Activated naive CD4-positive, alpha-beta T cell treated with anti-CD3 and anti-CD28 coated beads, Interleukin-2, amount 10 ng/mL, durations not matched to agents 7 days and 5 days (primary cell): Measurements from ENCODE around the gene FGF12.
"Not testable (repeated sequence)": the region's sequence is repeated elsewhere in the genome, so short reads cannot be mapped to it uniquely, and the experiment has no call there.

ENCODE experiments used
- CTCF ChIA-PET: fragments of 350-600 bp; sonication (Branson Sonifier 250); formaldehyde crosslinking; loops from one replicate; lab custom pipeline; 2021; ENCODE audit warnings: antibody characterized with exemption; lab: Charles Lee
- DNase-seq: peaks from one replicate; pipeline ENCODE4 v3.0.0-alpha.2; 2020
- H3K27ac Mint-ChIP-seq: one replicate; pipeline ENCODE4 v1.8.0; 2021; ENCODE audit warnings: mild to moderate bottlenecking, moderate library complexity, mixed read lengths
- H3K27me3 Mint-ChIP-seq: one replicate; pipeline ENCODE4 v1.8.0; 2021; ENCODE audit warnings: mild to moderate bottlenecking, mixed read lengths
- H3K36me3 Mint-ChIP-seq: one replicate; pipeline ENCODE4 v1.8.0; 2021; ENCODE audit warnings: mixed read lengths
- H3K4me1 Mint-ChIP-seq: one replicate; pipeline ENCODE4 v1.8.0; 2021; ENCODE audit warnings: mixed read lengths
- H3K4me3 Mint-ChIP-seq: one replicate; pipeline ENCODE4 v1.8.0; 2021; ENCODE audit warnings: mild to moderate bottlenecking, moderate library complexity, mixed read lengths
- H3K9me3 Mint-ChIP-seq: one replicate; pipeline ENCODE4 v1.8.0; 2021; ENCODE audit warnings: mixed read lengths

The FGF12 gene

DNA sequence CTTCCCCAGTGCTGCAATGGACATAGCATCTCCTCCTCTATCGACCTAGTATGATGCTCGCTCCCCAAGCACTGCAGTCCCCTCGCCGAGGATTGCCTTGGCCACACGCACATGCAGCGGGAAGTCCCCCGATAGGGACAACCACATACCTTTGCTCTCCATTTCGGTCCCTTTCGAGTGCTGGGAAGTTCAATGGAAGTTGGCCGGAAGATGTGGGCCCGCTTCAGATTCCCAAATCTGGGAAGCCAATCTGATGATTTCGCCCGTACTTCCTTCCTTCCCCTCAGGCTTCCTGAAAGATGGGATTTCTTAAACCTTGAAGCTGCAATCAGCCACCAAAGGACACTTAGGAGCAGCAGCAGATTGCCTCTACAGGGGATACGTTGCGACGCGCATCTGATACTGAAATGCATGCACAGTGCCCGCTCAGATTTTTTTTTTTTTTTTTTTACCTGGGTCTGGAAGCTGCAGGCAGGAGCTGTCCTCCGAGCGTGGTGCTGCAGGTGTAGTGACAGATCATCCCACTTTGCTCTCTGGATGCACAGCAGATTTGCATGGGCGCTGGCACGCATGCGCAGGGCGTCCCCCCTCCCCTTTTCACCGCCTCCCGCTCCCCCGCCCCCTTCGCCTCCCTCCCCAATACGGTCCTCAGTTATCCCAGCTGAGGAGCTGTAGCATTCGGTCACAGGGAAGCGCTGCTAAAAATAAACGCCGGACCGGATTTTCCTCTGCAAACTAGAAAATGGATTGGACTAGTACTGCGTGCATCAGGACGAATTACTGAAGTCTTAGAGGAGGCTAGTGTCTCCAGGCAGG lies at the start of gene FGF12:
FGF12 (minus strand) TSS at position 510 of the 816 bp plus-strand sequence.
- peaks cover 15% of the 10 kb centered on the region for H3K27me3 Mint-ChIP-seq
- no peaks in the 10 kb centered on the region for H3K4me1 Mint-ChIP-seq
- H3K27ac Mint-ChIP-seq = no peak within 1 kb of the TSS
- CTCF ChIA-PET = no interaction called here
- no peak within 1 kb of the TSS for H3K4me3 Mint-ChIP-seq
- no peaks in the 10 kb centered on the region for H3K9me3 Mint-ChIP-seq
- DNase-seq = peak; percentile 26
- no peaks in the 10 kb centered on the region for H3K36me3 Mint-ChIP-seq

DNA sequence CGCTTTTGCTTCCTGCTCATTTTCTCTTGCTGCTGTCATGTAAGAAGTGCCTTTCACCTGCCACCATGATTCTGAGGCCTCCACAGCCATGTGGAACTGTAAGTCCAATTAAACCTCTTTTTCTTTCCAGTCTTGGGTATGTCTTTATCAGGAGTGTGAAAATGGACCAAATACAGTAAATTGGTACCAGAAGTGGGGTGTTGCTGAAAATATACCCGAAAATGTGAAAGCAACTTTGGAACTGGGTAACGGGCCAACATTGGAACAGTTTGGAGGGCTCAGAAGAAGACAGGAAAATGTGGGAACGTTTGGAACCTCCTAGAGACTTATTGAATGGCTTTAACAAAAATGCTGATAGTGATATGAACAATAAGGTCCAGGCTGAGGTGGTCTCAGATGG lies 47.0 kb upstream of the FGF12 start:
- H3K9me3 Mint-ChIP-seq, H3K27ac Mint-ChIP-seq, H3K36me3 Mint-ChIP-seq, H3K27me3 Mint-ChIP-seq, H3K4me3 Mint-ChIP-seq, DNase-seq, CTCF ChIA-PET, H3K4me1 Mint-ChIP-seq: not testable (repeated sequence)

DNA sequence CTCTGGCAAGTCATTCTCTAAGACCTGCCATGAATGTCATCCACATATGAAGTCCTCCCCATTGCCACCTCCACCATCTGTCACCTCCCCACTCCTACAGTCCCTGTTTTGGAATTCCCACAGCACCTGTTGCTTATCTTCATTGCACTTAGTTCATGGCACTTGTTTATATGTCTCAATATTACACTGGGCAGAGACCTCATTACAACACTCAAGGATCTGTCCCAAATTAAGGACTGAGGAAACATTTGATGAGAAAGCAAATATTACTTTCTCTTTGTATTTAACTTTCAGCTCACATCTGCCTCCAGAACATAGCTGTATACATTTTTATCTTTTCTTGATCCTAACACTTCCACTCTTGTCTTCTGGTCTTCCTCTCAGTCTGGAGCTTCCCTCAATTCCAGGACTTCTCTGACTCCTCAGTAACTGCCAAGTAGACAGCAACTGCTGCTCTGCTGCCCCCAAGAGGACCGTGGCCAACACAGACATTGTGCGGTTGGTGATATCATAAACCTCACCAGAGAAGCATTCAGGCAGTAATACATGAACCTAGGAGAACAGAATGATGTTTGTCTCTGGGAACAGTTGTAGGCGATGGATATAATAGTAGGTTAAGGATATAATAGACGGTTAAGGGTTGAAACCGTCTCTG lies 45.0 kb upstream of the FGF12 start:
- H3K9me3 Mint-ChIP-seq = peaks cover 8% of the 10 kb centered on the region
- H3K27me3 Mint-ChIP-seq = no peaks in the 10 kb centered on the region
- no peaks in the 10 kb centered on the region for H3K4me1 Mint-ChIP-seq
- CTCF ChIA-PET = no interaction called here
- no peak overlapping the region for H3K4me3 Mint-ChIP-seq
- DNase-seq = no peak
- H3K36me3 Mint-ChIP-seq = no peaks in the 10 kb centered on the region
- no peak overlapping the region for H3K27ac Mint-ChIP-seq

DNA sequence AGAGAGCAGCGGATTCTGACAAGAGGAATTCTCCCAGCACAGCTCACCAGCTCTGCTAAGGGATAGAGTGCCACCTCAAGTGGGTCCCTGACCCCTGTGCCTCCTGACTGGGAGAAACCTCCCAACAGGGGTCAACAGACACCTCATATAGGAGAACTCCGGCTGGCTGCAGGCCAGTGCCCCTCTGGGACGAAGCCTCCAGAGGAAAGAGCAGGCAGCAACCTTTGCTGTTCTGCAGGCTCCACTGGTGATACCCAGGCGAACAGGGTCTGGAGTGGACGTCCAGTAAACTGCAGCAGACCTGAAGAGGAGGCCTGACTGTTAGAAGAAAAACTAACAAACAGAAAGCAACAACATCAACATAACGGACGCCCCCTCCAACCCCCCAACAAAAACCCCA lies 31.3 kb upstream of the FGF12 start:
- Mint-ChIP-seq H3K27me3 (no peaks in the 10 kb centered on the region), H3K36me3 (no peaks in the 10 kb centered on the region), H3K27ac (no peak overlapping the region), H3K4me1 (no peaks in the 10 kb centered on the region), H3K9me3 (no peaks in the 10 kb centered on the region), H3K4me3 (no peak overlapping the region)
- CTCF ChIA-PET = no interaction called here
- DNase-seq = no peak

DNA sequence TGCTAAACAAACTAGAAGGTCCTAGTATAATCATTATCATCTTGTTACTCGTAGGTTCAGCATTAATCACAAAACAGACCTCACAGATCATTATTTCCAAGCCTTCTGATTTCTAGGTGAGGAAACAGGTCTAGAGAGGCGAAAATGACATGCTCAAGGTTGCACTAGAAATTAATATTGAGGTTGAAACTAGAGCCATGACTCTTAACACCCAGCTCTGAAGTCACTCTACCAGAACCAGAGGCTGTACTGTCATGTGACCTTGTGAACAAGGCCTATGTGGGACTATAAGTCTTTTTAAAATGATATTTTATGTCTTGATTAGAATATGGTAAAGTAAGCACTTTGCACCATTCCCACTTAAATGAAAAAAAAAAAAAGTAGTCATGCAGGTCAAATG lies 23.8 kb upstream of the FGF12 start:
- no peak for DNase-seq
- no peaks in the 10 kb centered on the region for H3K9me3 Mint-ChIP-seq
- CTCF ChIA-PET = interaction anchor here (0.6 kb wide), 1 partner anchor 162 kb away, joined by 5 read pairs; no protein-coding TSS in a partner anchor
- H3K27me3 Mint-ChIP-seq = no peaks in the 10 kb centered on the region
- no peaks in the 10 kb centered on the region for H3K36me3 Mint-ChIP-seq
- H3K4me1 Mint-ChIP-seq = no peaks in the 10 kb centered on the region
- H3K27ac Mint-ChIP-seq = no peak overlapping the region
- no peak overlapping the region for H3K4me3 Mint-ChIP-seq

DNA sequence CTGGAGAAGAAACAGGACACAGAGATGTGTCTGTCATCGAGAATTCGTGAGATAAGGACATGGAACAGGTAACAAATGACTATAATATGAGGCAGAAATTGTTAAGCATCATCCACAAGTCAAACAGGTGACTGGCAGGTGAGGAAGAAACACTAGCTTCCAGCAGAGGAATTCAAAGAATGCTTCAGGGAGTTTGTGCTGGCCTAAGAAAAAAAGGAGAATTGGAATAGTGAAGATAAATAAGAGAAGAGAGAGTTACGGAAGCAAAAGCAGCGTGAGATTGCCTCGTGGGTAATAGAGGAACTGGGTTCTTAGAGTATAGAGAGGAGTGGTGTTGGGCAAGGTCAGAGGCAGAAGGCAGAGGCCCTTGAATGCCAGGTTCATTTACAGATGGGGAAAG lies 22.9 kb upstream of the FGF12 start:
- Mint-ChIP-seq H3K9me3 (no peaks in the 10 kb centered on the region), H3K27me3 (no peaks in the 10 kb centered on the region), H3K36me3 (no peaks in the 10 kb centered on the region), H3K27ac (no peak overlapping the region), H3K4me3 (no peak overlapping the region), H3K4me1 (no peaks in the 10 kb centered on the region)
- CTCF ChIA-PET = no interaction called here
- no peak for DNase-seq

DNA sequence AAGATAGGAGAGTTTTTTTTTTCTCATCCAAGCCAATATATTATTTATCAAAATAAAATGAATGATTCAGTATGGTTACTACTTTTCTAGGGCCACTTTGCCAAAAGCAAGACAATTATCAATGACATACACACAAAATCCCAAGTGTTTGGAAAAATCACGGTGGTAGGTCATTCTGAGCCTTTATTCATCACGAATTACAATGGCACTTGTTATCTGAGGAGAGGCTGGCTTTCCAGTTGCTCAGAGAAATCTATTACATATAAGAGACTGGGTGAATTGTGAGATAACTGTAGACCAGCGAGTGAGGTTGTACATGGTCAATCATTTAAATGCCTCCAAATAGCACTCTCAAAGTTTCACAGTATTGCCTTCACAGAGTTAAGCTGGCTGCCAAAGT lies 20.4 kb upstream of the FGF12 start:
- no peaks in the 10 kb centered on the region for H3K27me3 Mint-ChIP-seq
- H3K4me3 Mint-ChIP-seq = no peak overlapping the region
- no peaks in the 10 kb centered on the region for H3K4me1 Mint-ChIP-seq

DNA sequence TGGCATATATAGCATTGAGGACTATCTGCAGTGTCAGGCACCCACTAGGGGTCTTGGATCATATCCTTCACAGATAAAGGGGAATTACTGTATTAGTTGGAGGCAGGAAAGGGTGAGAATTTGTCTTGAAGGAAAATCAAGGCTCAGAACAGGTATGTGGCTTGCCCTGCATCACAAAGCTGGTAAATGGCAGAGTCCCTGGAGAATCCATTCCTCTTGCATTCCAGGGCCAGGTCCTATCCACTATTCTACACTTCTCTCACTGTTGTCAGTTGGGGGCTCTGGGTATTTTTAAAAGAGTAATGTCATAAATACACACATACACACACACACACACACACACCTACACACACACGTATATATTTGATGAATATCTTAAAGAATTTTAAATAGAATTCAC lies 19.8 kb upstream of the FGF12 start:
- Mint-ChIP-seq H3K4me1 (no peaks in the 10 kb centered on the region), H3K9me3 (no peaks in the 10 kb centered on the region), H3K4me3 (no peak overlapping the region), H3K36me3 (no peaks in the 10 kb centered on the region), H3K27me3 (no peaks in the 10 kb centered on the region), H3K27ac (no peak overlapping the region)
- CTCF ChIA-PET = no interaction called here
- DNase-seq = no peak

More for the DNA sequence above, 20.4 kb upstream of the FGF12 start:
- no peak for DNase-seq
- no peak overlapping the region for H3K27ac Mint-ChIP-seq
- CTCF ChIA-PET = no interaction called here
- no peaks in the 10 kb centered on the region for H3K9me3 Mint-ChIP-seq
- H3K36me3 Mint-ChIP-seq = no peaks in the 10 kb centered on the region

DNA sequence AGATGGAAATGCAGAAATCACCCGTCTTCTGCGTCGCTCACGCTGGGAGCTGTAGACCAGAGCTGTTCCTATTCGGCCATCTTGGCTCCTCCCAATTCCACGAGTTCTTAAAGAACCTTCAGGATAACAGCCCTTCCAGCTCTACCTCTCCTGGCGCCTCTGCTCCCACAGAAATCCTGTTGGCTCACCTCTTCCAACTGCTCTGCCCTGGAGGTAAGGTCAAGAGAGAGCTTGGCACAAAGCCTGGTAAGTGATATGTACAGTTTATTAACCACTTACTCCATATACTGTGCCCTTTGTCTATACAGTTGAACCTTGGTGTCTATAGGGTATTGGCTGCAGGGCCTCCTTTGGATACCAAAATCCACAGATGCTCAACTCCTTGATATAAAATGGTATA lies 17.8 kb upstream of the FGF12 start:
- Mint-ChIP-seq H3K9me3 (no peaks in the 10 kb centered on the region), H3K4me1 (no peaks in the 10 kb centered on the region), H3K36me3 (no peaks in the 10 kb centered on the region), H3K4me3 (no peak overlapping the region), H3K27ac (no peak overlapping the region), H3K27me3 (no peaks in the 10 kb centered on the region)
- DNase-seq = no peak
- CTCF ChIA-PET = no interaction called here

DNA sequence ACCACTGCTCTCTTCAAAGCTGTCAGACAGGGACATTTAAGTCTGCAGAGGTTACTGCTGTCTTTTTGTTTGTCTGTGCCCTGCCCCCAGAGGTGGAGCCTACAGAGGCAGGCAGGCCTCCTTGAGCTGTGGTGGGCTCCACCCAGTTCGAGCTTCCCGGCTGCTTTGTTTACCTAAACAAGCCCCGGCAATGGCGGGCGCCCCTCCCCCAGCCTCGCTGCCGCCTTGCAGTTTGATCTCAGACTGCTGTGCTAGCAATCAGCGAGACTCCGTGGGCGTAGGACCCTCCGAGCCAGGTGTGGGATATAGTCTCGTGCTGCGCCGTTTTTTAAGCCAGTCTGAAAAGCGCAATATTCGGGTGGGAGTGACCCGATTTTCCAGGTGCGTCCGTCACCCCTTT lies 17.3 kb upstream of the FGF12 start:
- H3K9me3 Mint-ChIP-seq, CTCF ChIA-PET, H3K27ac Mint-ChIP-seq, H3K4me1 Mint-ChIP-seq, H3K4me3 Mint-ChIP-seq, H3K36me3 Mint-ChIP-seq, DNase-seq, H3K27me3 Mint-ChIP-seq: not testable (repeated sequence)

DNA sequence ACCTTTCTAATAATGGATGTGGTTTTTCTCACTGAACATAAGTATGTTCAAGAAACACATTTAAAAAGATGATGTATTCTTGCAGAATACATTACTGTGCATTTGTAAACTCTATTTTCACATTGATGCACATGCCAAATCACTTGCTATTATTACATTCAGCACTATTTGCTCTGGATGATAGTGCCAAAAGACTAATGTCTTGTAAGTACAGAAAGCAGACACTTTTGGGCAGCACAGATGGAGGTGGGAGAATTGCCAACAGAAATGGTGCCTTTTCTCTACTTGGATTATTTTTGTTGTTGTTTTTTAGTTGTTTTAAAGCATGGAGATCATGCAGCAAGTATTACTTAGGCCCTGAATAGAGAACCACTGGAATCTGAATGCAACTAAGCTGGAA lies 10.2 kb upstream of the FGF12 start:
- CTCF ChIA-PET = interaction anchor here (1.0 kb wide), 1 partner anchor 18 kb away, joined by 3 read pairs; no protein-coding TSS in a partner anchor
- Mint-ChIP-seq H3K9me3 (no peaks in the 10 kb centered on the region), H3K4me3 (no peak overlapping the region), H3K4me1 (no peaks in the 10 kb centered on the region), H3K36me3 (no peaks in the 10 kb centered on the region), H3K27ac (no peak overlapping the region), H3K27me3 (no peaks in the 10 kb centered on the region)
- DNase-seq = no peak

DNA sequence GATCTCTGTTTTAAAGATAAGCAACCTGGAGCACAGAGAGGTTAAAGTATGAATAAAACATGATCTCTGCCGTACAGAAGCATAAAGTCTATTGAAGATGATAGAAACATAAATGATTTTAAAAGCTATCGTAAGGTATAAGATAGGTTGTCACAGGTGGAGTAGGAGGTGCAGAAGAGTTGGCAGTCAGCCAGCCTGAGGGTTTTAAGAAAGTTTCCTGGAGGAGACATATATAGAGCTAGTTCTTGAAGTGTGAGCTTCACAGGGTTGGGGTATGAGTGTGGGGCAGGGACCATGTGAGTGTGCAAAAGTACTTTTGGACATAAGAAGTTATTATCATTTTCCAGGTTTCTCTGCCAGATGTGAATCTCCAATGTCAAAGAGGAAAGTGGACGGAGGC lies 3.9 kb upstream of the FGF12 start:
- H3K36me3 Mint-ChIP-seq = no peaks in the 10 kb centered on the region
- no peaks in the 10 kb centered on the region for H3K9me3 Mint-ChIP-seq
- H3K4me3 Mint-ChIP-seq = no peak overlapping the region
- H3K27ac Mint-ChIP-seq = no peak overlapping the region
- CTCF ChIA-PET = interaction anchor here (1.3 kb wide), 1 partner anchor 10 kb away, joined by 3 read pairs; no protein-coding TSS in a partner anchor
- peaks cover 15% of the 10 kb centered on the region for H3K27me3 Mint-ChIP-seq
- H3K4me1 Mint-ChIP-seq = no peaks in the 10 kb centered on the region
- DNase-seq = no peak

DNA sequence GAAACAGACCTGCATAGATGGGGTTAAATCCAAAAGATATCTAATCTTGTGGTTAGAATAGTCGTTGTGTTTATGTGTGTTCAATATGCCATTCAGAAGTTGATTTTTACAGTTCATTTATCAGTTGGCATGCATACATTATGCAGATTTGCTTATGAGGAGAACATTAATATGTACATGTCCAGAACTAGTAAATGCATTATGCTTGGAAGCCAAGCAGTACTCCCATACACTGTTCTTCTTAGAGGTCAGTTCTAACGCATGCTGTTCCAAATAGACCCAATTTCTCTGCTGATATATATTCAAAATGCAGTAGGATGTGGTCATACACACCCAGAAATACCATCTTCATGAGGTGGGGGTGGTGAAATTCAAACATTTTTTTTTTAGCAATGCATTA lies 956 bp downstream of the FGF12 start:
- no peak for DNase-seq
- Mint-ChIP-seq H3K36me3 (no peaks in the 10 kb centered on the region), H3K9me3 (no peaks in the 10 kb centered on the region), H3K4me1 (no peaks in the 10 kb centered on the region), H3K27ac (no peak overlapping the region), H3K27me3 (peaks cover 15% of the 10 kb centered on the region), H3K4me3 (no peak overlapping the region)
- CTCF ChIA-PET = no interaction called here

DNA sequence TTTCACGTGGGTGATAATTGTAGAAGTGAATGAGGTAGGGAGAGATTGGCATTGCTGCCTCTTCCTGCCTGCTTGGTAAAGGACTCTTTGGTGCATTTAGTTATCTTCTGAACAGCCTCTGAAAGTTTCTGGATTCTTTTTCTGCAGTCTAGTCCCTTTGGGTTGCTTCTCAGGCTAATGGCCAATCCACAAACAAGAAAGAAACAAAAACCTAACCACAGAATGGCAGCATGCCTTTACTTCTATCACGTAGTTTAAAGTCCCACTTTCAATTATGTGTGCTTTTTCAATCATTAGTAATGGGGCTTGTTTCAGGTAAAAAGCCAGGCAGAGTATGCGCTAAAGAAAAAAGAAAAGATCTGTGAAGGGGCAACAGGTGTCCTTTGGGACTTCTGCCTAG lies 7.4 kb downstream of the FGF12 start:
- no peak overlapping the region for H3K27ac Mint-ChIP-seq
- no peaks in the 10 kb centered on the region for H3K9me3 Mint-ChIP-seq
- no peaks in the 10 kb centered on the region for H3K4me1 Mint-ChIP-seq
- no peak for DNase-seq
- H3K36me3 Mint-ChIP-seq = no peaks in the 10 kb centered on the region
- CTCF ChIA-PET = no interaction called here
- no peak overlapping the region for H3K4me3 Mint-ChIP-seq
- no peaks in the 10 kb centered on the region for H3K27me3 Mint-ChIP-seq

DNA sequence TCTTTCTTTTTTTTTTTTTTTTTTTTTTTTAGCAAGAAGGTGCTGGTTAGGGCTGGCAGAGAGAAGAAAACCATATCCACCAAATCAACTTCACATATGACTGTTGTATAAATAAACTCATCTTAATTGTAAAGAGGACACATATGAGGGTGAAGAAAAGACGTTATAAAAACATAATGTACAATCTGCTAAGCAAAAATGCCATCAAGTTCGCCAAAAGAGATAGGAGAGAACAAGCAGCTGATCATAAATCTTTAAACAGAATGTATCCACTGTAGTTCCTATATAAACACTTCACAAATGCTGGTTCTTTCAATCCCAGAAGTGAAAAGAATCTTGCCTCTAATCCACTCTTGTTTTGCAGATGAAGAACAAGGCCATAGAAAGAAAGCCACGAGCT lies 9.2 kb downstream of the FGF12 start:
- Mint-ChIP-seq H3K27me3 (no peaks in the 10 kb centered on the region), H3K4me1 (no peaks in the 10 kb centered on the region), H3K27ac (no peak overlapping the region), H3K36me3 (no peaks in the 10 kb centered on the region), H3K9me3 (no peaks in the 10 kb centered on the region), H3K4me3 (no peak overlapping the region)
- CTCF ChIA-PET = no interaction called here
- no peak for DNase-seq
